Measurements from ENCODE around the gene TSC22D1.

DNA sequence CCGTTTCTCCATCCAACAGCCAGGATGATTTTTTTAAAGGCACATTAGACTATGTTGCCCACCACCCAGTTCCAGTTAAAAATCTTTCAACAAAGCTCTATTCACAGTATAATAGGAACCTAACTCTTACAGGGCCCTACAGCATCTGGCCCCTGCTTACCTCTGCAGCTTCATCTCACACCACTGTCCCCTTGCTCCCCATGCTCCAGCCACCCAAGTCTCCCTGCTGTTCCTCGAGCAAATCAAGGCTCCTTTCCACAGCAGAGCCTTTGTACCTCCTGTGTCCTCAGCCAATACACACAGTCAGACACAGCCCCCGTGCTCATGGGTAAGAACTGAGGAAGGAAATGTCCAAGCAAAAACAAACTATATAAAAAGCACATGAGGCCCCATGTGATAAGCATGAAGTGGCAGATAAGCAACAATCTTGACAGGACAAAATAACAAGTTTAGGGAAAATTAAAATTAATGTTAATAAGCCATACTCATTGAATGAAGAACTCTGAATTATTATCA, 67.5 kb downstream of the TSC22D1 start:
- TF ChIP-seq, protein P1, sequence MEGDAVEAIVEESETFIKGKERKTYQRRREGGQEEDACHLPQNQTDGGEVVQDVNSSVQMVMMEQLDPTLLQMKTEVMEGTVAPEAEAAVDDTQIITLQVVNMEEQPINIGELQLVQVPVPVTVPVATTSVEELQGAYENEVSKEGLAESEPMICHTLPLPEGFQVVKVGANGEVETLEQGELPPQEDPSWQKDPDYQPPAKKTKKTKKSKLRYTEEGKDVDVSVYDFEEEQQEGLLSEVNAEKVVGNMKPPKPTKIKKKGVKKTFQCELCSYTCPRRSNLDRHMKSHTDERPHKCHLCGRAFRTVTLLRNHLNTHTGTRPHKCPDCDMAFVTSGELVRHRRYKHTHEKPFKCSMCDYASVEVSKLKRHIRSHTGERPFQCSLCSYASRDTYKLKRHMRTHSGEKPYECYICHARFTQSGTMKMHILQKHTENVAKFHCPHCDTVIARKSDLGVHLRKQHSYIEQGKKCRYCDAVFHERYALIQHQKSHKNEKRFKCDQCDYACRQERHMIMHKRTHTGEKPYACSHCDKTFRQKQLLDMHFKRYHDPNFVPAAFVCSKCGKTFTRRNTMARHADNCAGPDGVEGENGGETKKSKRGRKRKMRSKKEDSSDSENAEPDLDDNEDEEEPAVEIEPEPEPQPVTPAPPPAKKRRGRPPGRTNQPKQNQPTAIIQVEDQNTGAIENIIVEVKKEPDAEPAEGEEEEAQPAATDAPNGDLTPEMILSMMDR (IDR thresholded peaks at IDR 0.05), result no peak
- TF ChIP-seq POLR2A (IDR thresholded peaks at IDR 0.05), result no peak
